ENCODE data around the gene TAF1B. TPM values are rescaled to one million over a fixed set of nuclear protein-coding genes. Genes with fewer than 3 reads are reported as not detected.
"Not testable (repeated sequence)": the region's sequence is repeated elsewhere in the genome, so short reads cannot be mapped to it uniquely, and the experiment has no call there.

The TAF1B gene
- total RNA-seq, 1 donor from 2014 or later, result 6.3 TPM

- ATAC-seq, result no peak
Observed at GRCh38 chr2:9857814-9858729, 14.8 kb downstream of the TAF1B start.

DNA sequence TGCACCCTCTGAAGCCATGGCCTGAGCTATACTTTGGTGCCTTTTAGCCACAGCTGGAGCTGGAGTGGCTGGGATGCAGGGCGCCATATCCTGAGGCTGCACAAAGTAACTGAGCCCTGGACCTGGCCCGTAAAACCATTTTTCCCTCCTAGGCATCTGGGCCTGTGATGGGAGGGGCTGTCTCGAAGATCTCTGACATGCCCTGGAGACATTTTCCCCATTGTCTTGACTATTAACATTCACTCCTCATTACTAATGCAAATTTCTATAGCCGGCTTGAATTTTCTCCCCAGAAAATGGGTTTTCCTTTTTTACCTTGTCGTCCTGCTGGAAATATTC is 15.4 kb downstream of the TAF1B start:
- no peak for ATAC-seq
- intact Hi-C loops (cut with DNase I), result no loop called here

More at GRCh38 chr2:9857814-9858729, 14.8 kb downstream of the TAF1B start:
- DNase-seq (ENCODE audit: missing footprints), result no peak
- intact Hi-C loops (cut with DNase I), result no loop called here

GRCh38 chr2:9860922-9861580 is 17.8 kb downstream of the TAF1B start:
- DNase-seq (ENCODE audit: missing footprints); intact Hi-C loops (cut with DNase I); ATAC-seq: not testable (repeated sequence)

More for the DNA sequence above, 15.4 kb downstream of the TAF1B start:
- DNase-seq (ENCODE audit: missing footprints), result no peak

- intact Hi-C loops (cut with DNase I), result no loop called here
- DNase-seq (ENCODE audit: missing footprints), result no peak
- no peak for ATAC-seq
Observed at GRCh38 chr2:9867881-9868280, 24.6 kb downstream of the TAF1B start.

GRCh38 chr2:9873337-9873736 is 30.1 kb downstream of the TAF1B start:
- intact Hi-C loops (cut with DNase I), result no loop called here

DNA sequence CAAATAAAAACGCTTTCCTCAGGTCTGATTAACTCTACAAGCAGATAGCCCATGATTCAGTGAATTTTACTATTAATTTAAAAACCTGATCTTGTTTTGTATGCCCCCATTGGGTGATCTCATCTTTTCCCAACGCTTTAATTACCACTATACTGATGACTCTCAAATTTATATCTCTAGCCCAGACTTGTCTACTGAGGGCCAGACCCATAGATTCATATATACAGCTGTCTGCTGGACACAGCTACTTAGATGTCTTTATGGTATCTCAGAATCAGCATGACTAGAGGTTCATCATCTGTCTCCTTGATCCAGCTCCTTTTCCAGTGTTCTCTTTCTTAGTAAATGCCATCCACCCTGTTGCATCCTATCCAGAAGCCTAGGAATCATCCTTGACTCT is 33.8 kb downstream of the TAF1B start:
- intact Hi-C loops (cut with DNase I), result no loop called here
- ATAC-seq, result no peak

More at GRCh38 chr2:9873337-9873736, 30.1 kb downstream of the TAF1B start:
- DNase-seq (ENCODE audit: missing footprints) (no peak), ATAC-seq (no peak)

DNA sequence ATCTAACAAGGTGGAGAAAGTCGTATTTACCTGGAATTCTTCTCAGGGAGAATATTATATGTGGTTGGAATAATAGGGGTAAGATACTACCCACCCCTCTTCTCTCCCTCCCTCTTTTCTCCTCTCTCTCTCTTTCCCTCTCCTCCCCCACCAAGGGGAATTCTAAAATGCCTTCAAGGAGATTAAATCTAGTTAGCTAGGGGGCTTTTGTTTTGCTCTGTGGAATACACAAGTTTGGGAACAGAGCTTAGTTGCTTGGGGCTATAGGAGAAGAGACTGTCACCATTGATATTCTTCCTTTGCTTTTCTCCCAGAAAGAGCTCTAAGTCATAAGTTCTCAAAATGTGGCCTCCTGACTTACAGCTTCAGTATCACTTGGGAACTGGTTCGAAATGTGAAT is 34.5 kb downstream of the TAF1B start:
- ATAC-seq, result no peak
- intact Hi-C loops (cut with DNase I), result no loop called here
- DNase-seq (ENCODE audit: missing footprints), result no peak

More for the DNA sequence above, 33.8 kb downstream of the TAF1B start:
- DNase-seq (ENCODE audit: missing footprints), result no peak

- no peak for ATAC-seq
- DNase-seq (ENCODE audit: missing footprints), result no peak
- intact Hi-C loops (cut with DNase I), result no loop called here
Observed at GRCh38 chr2:9879455-9880194, 36.4 kb downstream of the TAF1B start.

- no peak for ATAC-seq
- no peak for DNase-seq (ENCODE audit: missing footprints)
- intact Hi-C loops (cut with DNase I), result no loop called here
Observed at GRCh38 chr2:9883897-9884296, 40.6 kb downstream of the TAF1B start.

DNA sequence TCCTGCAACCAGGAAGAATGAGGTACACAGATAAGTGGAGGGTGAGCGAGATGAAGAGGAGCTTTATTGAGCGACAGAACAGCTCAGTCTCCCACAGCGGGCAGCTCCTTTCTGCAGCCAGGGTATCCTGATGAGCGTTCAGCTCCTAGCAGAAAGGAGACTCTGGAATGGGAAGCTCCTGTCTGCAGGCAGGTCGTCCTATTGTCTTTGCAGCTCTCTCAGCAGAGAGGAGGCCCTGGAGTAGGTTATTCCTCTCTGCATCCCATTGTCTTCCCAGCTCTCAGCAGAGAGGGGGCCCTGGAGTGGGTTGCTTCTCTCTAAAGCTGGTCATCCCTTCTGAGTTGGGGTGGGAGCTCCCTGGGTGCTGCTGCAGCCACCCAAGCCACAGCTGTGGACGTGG is 41.2 kb downstream of the TAF1B start:
- ATAC-seq (no peak), DNase-seq (ENCODE audit: missing footprints) (no peak)
- intact Hi-C loops (cut with DNase I), result no loop called here

DNA sequence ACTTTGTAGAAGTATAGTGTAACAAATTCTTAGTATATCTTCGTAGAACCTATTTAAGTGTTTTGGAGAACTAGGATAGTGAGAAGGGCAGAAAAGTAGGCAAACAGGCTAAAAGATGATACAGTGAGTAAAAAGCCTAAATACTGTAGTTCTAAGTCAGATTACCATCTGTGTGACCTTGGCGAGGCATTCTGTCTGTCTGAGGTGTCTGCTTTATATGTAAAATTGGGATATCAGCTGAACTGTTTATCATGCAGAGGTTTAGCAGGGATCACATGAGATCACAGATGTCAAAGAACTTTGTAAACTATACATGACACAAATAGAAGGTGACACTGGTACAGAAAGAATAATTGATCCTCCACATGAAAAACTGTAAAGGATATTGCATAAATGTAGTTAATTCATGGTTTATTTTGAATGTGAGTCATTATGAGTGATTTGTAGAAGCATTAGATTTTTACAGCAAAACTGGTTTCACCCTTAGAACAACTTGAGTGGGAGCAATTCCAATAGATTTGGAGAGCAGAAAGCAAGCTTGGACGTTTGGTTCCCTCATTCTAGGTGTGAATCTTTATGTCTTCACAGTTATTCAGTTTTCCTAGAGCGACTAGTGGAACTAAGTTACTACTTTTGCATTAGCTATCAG is 41.9 kb downstream of the TAF1B start:
- intact Hi-C loops (cut with DNase I), result no loop called here
- no peak for DNase-seq (ENCODE audit: missing footprints)
- ATAC-seq, result no peak

DNA sequence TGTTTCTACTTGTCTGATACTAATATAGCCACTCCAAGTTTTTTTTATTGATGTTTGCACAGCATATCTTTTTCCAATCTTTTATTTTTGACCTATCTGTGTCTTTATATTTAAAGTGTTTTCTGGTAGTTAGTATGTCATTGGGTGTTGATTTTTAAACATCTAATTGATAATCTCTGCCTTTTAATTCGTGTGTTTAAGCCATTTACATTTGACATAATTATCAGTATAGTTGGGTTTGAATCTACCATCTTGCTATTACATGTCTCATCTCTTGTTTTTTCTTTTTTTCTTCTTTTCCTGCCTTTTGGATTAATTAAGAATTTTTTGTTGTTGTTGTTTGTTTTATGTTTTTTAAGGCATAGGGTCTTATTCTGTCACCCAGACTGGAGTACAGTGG is 44.2 kb downstream of the TAF1B start:
- DNase-seq (ENCODE audit: missing footprints) (no peak), ATAC-seq (no peak)
- intact Hi-C loops (cut with DNase I), result no loop called here

- DNase-seq (ENCODE audit: missing footprints) (no peak), ATAC-seq (no peak)
- intact Hi-C loops (cut with DNase I), result no loop called here
Observed at GRCh38 chr2:9889812-9890261, 46.6 kb downstream of the TAF1B start.

DNA sequence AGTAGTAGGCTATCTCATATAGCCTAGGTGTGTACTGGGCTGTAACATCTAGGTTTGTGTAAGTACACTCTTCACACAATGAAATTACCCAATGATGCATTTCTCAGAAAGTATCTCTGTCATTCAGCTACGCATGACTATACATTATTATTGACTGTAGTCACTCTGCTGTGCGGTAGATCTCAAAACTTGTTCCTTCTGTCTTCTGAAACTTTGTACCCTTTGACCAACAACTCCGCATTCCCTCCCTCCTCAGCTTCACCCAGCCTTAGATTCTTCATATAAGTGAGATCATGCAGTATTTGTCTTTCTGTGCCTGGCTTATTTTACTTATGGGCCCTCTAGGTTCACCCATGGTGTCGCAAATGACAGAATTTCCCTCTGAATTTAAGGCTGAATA is 49.0 kb downstream of the TAF1B start:
- intact Hi-C loops (cut with DNase I), result no loop called here
- DNase-seq (ENCODE audit: missing footprints) (no peak), ATAC-seq (no peak)

- no peak for DNase-seq (ENCODE audit: missing footprints)
- no peak for ATAC-seq
- intact Hi-C loops (cut with DNase I), result no loop called here
Observed at GRCh38 chr2:9895669-9896590, 52.7 kb downstream of the TAF1B start.

DNA sequence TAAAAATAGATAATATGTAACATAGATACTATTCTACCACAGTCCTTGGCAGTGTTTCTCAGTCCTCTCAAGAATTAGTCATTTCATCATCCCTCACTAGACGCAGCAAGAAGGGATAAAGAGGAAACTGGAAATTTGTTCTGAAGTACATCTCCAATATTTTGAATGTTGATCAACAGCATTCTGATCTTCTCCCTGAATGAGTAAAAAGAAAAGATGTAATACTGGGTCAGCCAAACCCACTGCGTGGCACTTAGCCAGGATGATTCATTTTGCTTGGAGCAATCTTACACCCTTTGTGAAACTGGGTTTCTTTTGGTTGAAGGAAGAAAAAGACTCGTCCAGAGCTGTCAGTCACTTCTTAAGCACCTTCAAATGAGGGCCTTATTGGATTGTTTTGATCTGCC is 54.1 kb downstream of the TAF1B start:
- ATAC-seq, result peak; percentile 69
- peak; percentile 63 for DNase-seq (ENCODE audit: missing footprints)
- intact Hi-C loops (cut with DNase I), result no loop called here

DNA sequence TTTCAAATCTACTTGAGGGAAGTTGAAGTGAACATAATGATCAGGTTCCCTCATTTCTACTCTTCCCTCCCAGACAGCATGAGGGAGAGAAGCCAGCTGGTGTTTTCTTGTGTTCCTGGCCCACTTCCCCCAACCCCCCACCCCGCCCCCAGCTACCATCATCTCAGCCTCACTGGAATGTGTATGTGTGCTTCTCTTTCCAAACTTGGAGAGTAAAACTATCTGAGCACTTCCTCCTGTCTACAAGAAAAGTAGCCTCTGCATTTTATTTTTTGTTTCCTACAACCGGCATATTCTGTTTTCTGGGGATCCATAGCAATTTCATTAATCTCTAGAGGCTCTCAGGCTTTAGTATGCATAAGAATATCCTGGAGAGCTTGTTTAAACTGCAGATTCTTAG is 54.6 kb downstream of the TAF1B start:
- intact Hi-C loops (cut with DNase I), result no loop called here
- ATAC-seq, result no peak
- DNase-seq (ENCODE audit: missing footprints), result no peak

GRCh38 chr2:9905413-9905812 is 62.1 kb downstream of the TAF1B start:
- intact Hi-C loops (cut with DNase I), result no loop called here
- DNase-seq (ENCODE audit: missing footprints) (no peak), ATAC-seq (no peak)

All from Right ventricle myocardium inferior (tissue), 1 donor.